GM12891 (cell line): Measurements from ENCODE around the gene WIPF2.

Experiments
- PAX5 ChIP-seq: IDR thresholded peaks from 2 replicates; pipeline ENCODE4 v1.6.1; 2011; ENCODE audit warnings: low read length, moderate library complexity, mild to moderate bottlenecking; ENCODE audit not compliant: insufficient read depth, severe bottlenecking
- POLR2A ChIP-seq: IDR thresholded peaks from 2 replicates; pipeline ENCODE4 v1.6.1; 2011; ENCODE audit warnings: low read depth, low read length, control low read depth
- POLR2AphosphoS5 ChIP-seq: IDR thresholded peaks from 2 replicates; pipeline ENCODE4 v1.6.1; 2011; ENCODE audit warnings: low read depth, low read length, control low read depth
- POU2F2 ChIP-seq: IDR thresholded peaks from 2 replicates; pipeline ENCODE4 v1.6.1; 2011; ENCODE audit warnings: low read depth, mild to moderate bottlenecking, control low read depth, low read length, moderate library complexity
- SPI1 ChIP-seq: IDR thresholded peaks from 2 replicates; pipeline ENCODE4 v1.6.1; 2011; ENCODE audit warnings: low read depth, low read length, control low read depth
- TAF1 ChIP-seq: IDR thresholded peaks from 2 replicates; pipeline ENCODE4 v1.6.1; 2011; ENCODE audit warnings: low read depth, low read length, control low read depth

DNA sequence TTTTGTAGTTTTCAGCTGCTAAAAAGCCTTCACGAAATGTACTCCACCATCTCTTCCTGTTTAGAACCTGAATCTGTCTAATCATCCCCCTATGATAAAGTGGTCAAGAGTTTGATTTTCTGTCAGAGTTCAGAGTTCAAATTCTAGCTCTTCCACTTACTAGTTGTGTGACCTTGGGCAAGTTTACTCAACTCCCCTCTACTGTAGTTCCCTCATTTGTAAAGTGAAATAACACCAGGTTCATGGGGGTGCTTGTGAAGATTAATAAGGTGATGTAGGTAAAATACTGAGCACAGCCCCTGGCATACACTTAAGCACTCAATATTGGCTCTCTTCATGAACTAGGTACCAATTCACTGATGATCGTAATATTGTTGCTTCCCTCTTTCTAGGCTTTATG lies 67.4 kb downstream of the WIPF2 start:
- no peak for TF ChIP-seq POLR2A
- TF ChIP-seq TAF1 = no peak
- TF ChIP-seq POLR2AphosphoS5 = no peak
- no peak for TF ChIP-seq POU2F2
- no peak for TF ChIP-seq SPI1
- TF ChIP-seq PAX5 = no peak
